HCEC 1CT (cell line): ENCODE results near the gene MBD3L1.

Experiments
- DNase-seq: peaks from one replicate; pipeline ENCODE4 v3.0.0-alpha.2; 2017

MBD3L1 gene

DNA sequence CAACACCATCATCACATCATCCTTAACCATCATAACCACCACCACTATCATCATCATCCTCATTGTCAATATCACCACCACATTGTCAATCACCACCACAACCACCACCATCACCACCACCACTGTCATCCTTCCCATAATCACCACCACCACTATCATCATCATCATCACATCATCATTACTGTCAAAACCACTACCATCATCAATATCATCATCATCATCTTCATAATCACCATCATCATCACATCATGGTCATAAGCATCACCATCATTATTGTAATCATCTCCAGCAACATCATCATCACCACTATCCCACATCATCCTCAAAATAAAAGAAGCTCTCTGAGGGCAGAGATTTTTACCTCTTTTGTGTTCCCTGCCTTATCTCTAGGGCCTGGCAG, 52.2 kb downstream of the MBD3L1 start:
- DNase-seq: no peak

GRCh38 chr19:8887364-8887763, 55.2 kb downstream of the MBD3L1 start:
- DNase-seq: no peak

GRCh38 chr19:8890260-8890659, 58.1 kb downstream of the MBD3L1 start:
- no peak for DNase-seq
